ENCODE data around the gene ST14.

DNA sequence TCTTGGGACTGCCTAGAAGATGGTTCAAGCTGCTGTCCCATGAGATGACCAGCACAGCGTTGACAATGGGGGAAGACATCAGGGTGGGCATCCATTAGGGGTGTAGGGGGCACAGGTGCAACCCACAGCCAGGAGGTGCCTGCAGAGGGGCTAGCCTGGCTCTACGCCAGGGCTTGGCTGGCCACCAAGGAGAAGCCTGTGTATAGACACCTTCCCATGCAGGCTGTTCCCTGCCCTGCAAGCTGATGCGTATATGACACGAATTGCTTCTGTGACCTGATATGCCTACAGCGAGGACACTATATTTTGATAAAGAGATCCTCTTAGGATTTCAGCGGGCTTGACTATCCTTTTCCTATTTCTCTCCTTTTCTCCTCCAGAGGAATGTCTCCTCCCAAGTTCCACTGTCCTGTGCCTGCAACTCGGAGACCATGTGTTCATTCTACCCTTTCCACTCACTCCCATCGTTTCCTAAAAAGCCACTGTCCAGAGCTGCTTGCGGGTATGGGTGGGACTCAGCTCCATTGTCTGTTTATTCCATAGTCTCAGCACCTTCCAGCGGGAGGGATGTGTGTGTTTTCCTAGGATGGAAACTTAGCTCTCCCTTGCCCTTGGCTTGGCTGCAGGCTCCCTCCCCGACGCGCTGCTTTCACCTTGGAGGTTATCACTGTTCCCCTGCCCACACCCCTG, 56.1 kb downstream of the ST14 start:
- TF ChIP-seq, protein P1, sequence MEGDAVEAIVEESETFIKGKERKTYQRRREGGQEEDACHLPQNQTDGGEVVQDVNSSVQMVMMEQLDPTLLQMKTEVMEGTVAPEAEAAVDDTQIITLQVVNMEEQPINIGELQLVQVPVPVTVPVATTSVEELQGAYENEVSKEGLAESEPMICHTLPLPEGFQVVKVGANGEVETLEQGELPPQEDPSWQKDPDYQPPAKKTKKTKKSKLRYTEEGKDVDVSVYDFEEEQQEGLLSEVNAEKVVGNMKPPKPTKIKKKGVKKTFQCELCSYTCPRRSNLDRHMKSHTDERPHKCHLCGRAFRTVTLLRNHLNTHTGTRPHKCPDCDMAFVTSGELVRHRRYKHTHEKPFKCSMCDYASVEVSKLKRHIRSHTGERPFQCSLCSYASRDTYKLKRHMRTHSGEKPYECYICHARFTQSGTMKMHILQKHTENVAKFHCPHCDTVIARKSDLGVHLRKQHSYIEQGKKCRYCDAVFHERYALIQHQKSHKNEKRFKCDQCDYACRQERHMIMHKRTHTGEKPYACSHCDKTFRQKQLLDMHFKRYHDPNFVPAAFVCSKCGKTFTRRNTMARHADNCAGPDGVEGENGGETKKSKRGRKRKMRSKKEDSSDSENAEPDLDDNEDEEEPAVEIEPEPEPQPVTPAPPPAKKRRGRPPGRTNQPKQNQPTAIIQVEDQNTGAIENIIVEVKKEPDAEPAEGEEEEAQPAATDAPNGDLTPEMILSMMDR (IDR thresholded peaks at IDR 0.05), result no peak
- TF ChIP-seq POLR2A (IDR thresholded peaks at IDR 0.05), result no peak

All from esophagus squamous epithelium (tissue), 4 donors.